HFF-Myc (cell line): ENCODE results near the gene FTCD.
"Not testable (repeated sequence)": the region's sequence is repeated elsewhere in the genome, so short reads cannot be mapped to it uniquely, and the experiment has no call there.

Experiments
- DNase-seq: peaks from one replicate; pipeline ENCODE4 v3.0.0-alpha.2; 2011; ENCODE audit warnings: low read depth; ENCODE audit errors: extremely low read depth
- H3K4me3 ChIP-seq: replicated peaks from 2 replicates; pipeline ENCODE4 v1.5.1; 2011; ENCODE audit warnings: low read depth, mild to moderate bottlenecking, control low read depth, low read length
- TF ChIP-seq, protein P1 (sequence below): IDR thresholded peaks from 2 replicates; pipeline ENCODE4 v1.5.1; 2012; ENCODE audit warnings: mild to moderate bottlenecking, low read depth, low read length, control low read depth; ENCODE audit errors: missing control alignments

Gene FTCD

DNA sequence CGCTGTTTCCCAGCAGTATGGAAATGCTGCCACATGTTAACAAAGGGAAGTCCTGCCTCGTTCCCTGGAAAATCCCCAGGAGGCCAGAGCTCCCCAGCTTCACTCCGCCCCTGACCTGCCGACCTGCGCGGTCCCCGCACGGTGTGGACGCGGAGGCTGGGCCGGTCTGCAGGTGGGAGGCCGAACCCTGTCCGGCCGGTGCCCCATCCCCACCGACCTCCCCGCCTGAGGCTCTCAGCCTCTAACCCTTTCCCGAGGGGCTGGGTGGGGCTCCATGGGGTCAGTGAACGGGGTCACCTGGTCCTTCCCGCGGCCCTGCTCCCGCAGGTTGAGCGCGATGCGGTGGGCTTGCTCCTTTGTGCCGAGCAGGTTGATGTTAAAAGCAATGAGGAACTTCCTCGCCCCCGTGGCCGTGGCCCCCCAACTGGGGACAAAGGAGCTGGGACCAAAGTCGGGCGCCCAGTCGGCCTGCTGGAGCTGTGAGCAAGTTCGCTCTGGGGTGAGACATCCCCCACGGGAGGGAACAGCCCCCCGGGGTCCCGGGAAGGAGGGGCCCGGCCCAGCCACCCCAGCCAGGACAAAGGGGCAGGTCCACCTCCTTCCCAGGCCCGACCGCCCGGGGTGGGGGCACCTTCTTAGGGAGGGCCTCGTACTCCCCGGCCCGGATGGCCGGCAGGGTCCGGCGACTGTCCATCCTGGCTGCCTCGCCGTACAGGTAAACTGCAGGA, 4.0 kb downstream of the FTCD start:
- no peak overlapping the region for H3K4me3 ChIP-seq
- no peak for DNase-seq
- TF ChIP-seq, protein P1, sequence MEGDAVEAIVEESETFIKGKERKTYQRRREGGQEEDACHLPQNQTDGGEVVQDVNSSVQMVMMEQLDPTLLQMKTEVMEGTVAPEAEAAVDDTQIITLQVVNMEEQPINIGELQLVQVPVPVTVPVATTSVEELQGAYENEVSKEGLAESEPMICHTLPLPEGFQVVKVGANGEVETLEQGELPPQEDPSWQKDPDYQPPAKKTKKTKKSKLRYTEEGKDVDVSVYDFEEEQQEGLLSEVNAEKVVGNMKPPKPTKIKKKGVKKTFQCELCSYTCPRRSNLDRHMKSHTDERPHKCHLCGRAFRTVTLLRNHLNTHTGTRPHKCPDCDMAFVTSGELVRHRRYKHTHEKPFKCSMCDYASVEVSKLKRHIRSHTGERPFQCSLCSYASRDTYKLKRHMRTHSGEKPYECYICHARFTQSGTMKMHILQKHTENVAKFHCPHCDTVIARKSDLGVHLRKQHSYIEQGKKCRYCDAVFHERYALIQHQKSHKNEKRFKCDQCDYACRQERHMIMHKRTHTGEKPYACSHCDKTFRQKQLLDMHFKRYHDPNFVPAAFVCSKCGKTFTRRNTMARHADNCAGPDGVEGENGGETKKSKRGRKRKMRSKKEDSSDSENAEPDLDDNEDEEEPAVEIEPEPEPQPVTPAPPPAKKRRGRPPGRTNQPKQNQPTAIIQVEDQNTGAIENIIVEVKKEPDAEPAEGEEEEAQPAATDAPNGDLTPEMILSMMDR, result no peak

DNA sequence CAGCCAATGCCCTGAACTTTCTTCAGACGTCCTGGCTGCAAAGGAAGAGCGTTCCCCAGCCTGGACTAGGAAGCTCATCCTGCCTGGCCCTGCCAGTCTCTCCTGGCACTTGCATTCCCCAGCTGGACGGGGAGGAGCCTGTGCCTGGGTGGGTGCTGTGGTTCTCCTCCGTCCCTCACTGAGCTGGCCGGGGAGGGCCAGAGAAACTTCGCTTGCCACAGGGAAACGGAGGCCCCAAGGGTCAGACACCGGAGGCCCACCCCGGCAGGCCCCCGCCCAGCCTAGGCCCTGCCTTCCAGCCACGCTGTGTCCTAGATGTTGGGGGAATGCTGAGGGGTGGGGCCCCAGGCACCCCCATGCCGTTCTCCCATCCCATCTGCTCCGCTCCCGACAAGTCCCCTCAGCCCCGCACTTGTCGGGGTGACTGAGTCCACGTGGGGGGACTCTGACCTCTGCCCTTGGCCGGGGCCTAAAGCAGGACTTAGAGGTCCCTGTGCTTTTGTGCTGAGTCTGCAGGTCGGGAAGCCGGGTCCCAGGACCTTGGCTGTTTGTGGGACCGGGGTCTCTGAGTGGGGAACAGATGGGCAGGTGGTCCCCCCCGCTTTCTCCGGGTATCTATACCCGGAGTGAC, 4.8 kb downstream of the FTCD start:
- TF ChIP-seq, protein P1, result no peak
- no peak for DNase-seq
- no peak overlapping the region for H3K4me3 ChIP-seq

DNA sequence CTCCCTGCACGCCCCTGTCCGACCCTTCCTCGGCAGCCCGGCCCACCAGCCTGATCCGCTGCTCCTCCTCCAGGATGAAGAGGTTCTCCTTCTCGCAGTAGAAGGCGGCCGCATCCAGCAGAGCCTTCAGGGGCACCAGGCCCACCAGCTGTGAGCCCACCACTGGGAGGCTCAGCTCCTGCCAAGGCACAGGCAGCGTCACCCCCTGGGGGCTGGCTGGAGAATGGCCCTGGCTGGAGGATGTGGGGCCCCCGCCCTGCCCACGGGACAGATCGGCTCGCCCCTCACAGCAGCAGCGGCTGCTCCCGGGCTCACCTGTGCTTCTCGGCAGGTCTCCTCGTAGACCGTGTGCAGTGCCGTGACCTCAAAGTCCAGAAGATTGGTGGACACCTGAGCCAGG, 5.3 kb downstream of the FTCD start:
- H3K4me3 ChIP-seq, result no peak overlapping the region
- no peak for DNase-seq
- TF ChIP-seq, protein P1, result no peak

DNA sequence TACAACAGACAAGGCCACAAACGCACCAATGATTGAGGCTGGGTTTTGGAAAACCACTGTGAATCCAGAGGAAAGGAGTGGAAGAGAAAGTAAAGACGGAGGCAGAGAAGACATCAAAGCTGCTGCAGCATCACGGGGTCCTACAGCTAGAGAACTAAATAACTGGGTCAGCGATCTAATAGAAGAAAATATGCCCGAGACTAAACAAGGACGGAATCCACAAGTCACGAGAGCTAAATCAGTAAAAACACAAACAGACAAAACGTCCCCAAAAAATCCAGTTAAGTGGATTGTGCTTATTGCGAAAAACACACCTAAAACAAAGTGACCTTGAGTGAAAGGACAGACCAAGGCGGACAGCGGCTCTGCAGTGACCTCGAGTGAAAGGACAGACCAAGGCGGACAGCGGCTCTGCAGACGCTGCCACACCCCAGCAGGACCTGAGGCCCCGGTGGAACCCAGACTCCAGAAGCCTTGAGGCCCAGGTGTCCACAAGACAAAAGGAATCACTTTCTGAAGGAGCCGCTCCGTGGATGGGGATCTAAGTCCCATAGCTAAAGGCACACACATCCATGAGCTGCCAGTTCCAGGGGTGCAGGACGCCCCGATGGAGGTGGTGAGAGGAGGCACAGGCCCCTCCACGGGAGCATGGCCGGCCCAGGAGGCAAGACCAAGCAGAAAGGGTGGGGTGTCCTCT, 6.0 kb downstream of the FTCD start:
- DNase-seq, result no peak
- TF ChIP-seq, protein P1, result no peak
- H3K4me3 ChIP-seq, result no peak overlapping the region

DNA sequence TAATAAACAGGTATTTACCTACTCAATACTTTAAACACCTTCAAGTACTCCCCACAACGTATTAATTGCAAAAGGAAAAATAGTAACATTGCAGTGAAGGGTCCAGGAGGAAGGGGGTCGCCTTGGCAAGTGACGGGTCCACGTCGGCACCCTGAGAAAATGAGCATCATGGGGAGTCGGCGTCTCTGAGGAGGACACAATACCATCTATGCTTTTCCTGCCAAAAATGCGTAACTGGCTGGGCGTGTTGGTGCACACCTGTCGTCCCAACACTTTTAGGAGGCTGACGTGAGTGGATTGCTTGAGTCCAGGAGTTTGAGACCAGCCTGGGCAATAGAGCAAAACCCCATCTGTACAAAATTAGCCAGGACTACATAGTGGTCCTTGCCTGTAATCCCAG, 7.3 kb downstream of the FTCD start:
- DNase-seq, result no peak
- H3K4me3 ChIP-seq, result no peak overlapping the region
- TF ChIP-seq, protein P1, result no peak

DNA sequence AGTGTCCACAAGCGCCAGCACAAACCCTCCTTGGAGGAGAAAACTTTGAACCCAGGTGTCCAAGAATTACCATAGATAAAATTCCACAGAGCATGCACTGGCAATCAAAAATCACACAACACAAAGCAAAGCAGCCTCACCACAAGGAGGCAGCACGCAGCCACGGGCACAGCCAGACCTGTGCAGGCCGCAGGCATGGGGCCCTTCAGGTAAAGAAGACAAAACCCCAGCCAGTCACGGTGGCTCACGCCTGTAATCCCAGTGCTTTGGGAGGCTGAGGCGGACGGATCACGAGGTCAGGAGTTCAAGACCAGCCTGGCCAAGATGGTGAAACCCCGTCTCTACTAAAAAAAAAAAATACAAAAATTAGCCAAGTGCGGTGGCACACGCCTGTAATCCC, 8.0 kb downstream of the FTCD start:
- H3K4me3 ChIP-seq, DNase-seq: not testable (repeated sequence)
- TF ChIP-seq, protein P1, result peak; percentile 66
